GM23248 (cell line): ENCODE results near the gene TBC1D14.

Source experiments
- EZH2 ChIP-seq: fragments of 200-600 bp; sonication (generic); IDR thresholded peaks from 2 replicates; pipeline ENCODE4 v1.6.1; 2018; ENCODE audit warnings: antibody characterized with exemption, mild to moderate bottlenecking; ENCODE audit not compliant: insufficient read depth, poor library complexity, severe bottlenecking
- EZH2phosphoT487 ChIP-seq: fragments of 200-600 bp; sonication (generic); IDR thresholded peaks from 2 replicates; pipeline ENCODE4 v1.6.1; 2018; ENCODE audit warnings: antibody characterized with exemption, moderate library complexity, mild to moderate bottlenecking, low read depth; ENCODE audit not compliant: insufficient read depth

DNA sequence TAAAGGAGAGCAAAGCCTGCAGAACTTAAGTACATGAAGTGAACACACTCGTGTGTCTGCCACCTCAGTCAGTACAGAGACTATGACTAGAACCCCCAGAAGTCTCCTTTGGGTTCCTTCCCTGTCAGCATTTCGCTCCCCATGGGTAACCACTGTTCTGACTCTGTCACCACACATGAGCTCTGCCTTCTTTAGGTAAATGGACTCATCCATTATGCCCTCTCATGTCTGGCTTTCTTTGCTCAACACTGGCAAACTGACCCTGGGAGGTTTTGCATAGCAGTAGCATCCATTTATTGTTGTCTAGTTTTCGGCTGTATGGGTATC is 38.5 kb downstream of the TBC1D14 start:
- no peak for TF ChIP-seq EZH2
- no peak for TF ChIP-seq EZH2phosphoT487
